WTC11 (cell line): ENCODE measurements around the gene CHID1. TPM values are rescaled to one million over a fixed set of nuclear protein-coding genes. Genes with fewer than 3 reads are reported as not detected.

ENCODE experiments used
- ATAC-seq: fragments of 200-7000 bp; cut with Tn5 transposase; 2 replicates; pipeline ENCODE4 v1.10.0; 2021; ENCODE audit warnings: mild to moderate bottlenecking, moderate library complexity
- CTCF ChIA-PET: fragments of 300-600 bp; sonication (Branson Sonifier 250); formaldehyde crosslinking; loops from one replicate; lab custom pipeline; 2021; ENCODE audit warnings: antibody characterized with exemption; lab: Charles Lee
- POLR2A ChIA-PET: fragments of 350-600 bp; sonication (Branson Sonifier 250); formaldehyde crosslinking; loops from one replicate; lab custom pipeline; 2021; ENCODE audit warnings: antibody characterized with exemption; lab: Charles Lee
- DNase-seq: peaks from one replicate; pipeline ENCODE4 v3.0.0; 2021; ENCODE audit warnings: low spot score
- H3K27ac Mint-ChIP-seq: 2 replicates; pipeline ENCODE4 v1.8.0; 2021; ENCODE audit warnings: mixed read lengths
- H3K27me3 Mint-ChIP-seq: 2 replicates; pipeline ENCODE4 v1.8.0; 2021; ENCODE audit warnings: low read depth, mild to moderate bottlenecking, moderate library complexity, mixed read lengths
- H3K36me3 Mint-ChIP-seq: 2 replicates; pipeline ENCODE4 v1.8.0; 2021; ENCODE audit warnings: mixed read lengths
- H3K4me1 Mint-ChIP-seq: 2 replicates; pipeline ENCODE4 v1.8.0; 2022; ENCODE audit warnings: mixed read lengths
- H3K4me3 Mint-ChIP-seq: 2 replicates; pipeline ENCODE4 v1.8.0; 2021; ENCODE audit warnings: mild to moderate bottlenecking, moderate library complexity, mixed read lengths
- H3K9me3 Mint-ChIP-seq: 2 replicates; pipeline ENCODE4 v1.8.0; 2021; ENCODE audit warnings: mixed read lengths
- AR ChIP-seq: fragments of 250-450 bp; sonication (Bioruptor Pico); IDR thresholded peaks from 2 replicates; pipeline ENCODE4 v1.9.0; 2021; ENCODE audit warnings: mild to moderate bottlenecking
- CBFB ChIP-seq: sonication (generic); formaldehyde crosslinking; IDR thresholded peaks from 2 replicates; pipeline ENCODE4 v1.8.1; 2022; ENCODE audit warnings: mild to moderate bottlenecking, low read depth, missing genetic modification reagents
- CREB1 ChIP-seq: sonication (generic); formaldehyde crosslinking; IDR thresholded peaks from 2 replicates; pipeline ENCODE4 v1.8.0; 2023; ENCODE audit warnings: mild to moderate bottlenecking, missing genetic modification reagents
- E2F4 ChIP-seq: sonication (generic); formaldehyde crosslinking; IDR thresholded peaks from 2 replicates; pipeline ENCODE4 v1.8.1; 2022; ENCODE audit warnings: low read depth, mild to moderate bottlenecking, moderate library complexity, missing genetic modification reagents, borderline replicate concordance
- ERG ChIP-seq: fragments of 250-450 bp; sonication (Bioruptor Pico); IDR thresholded peaks from 2 replicates; pipeline ENCODE4 v1.8.0; 2021; ENCODE audit warnings: mild to moderate bottlenecking
- HMGA2 ChIP-seq: fragments of 250-450 bp; sonication (Bioruptor Pico); IDR thresholded peaks from 2 replicates; pipeline ENCODE4 v1.4.0; 2021; ENCODE audit warnings: mild to moderate bottlenecking, moderate library complexity
- IRF1 ChIP-seq: sonication (generic); formaldehyde crosslinking; IDR thresholded peaks from 2 replicates; pipeline ENCODE4 v1.8.0; 2023; ENCODE audit warnings: missing genetic modification reagents
- KAT7 ChIP-seq: sonication (generic); formaldehyde crosslinking; IDR thresholded peaks from 2 replicates; pipeline ENCODE4 v1.8.1; 2023; ENCODE audit warnings: missing genetic modification reagents, mild to moderate bottlenecking, borderline replicate concordance
- NFATC4 ChIP-seq: fragments of 250-450 bp; sonication (Bioruptor Pico); IDR thresholded peaks from 2 replicates; pipeline ENCODE4 v1.9.0; 2021; ENCODE audit warnings: mild to moderate bottlenecking
- NFE2L1 ChIP-seq: sonication (generic); formaldehyde crosslinking; IDR thresholded peaks from 2 replicates; pipeline ENCODE4 v1.8.1; 2023; ENCODE audit warnings: missing genetic modification reagents
- NFYB ChIP-seq: sonication (generic); formaldehyde crosslinking; conservative IDR thresholded peaks from 2 replicates; pipeline ENCODE4 v1.8.0; 2022; ENCODE audit warnings: low read depth, missing genetic modification reagents
- SP1 ChIP-seq: sonication (generic); formaldehyde crosslinking; conservative IDR thresholded peaks from 2 replicates; pipeline ENCODE4 v1.8.1; 2022; ENCODE audit warnings: missing genetic modification reagents
- ZNF121 ChIP-seq: sonication (generic); formaldehyde crosslinking; IDR thresholded peaks from 2 replicates; pipeline ENCODE4 v1.8.0; 2023; ENCODE audit warnings: missing genetic modification reagents
- ZNF512 ChIP-seq: sonication (generic); formaldehyde crosslinking; IDR thresholded peaks from 2 replicates; pipeline ENCODE4 v1.8.1; 2022; ENCODE audit warnings: missing genetic modification reagents, borderline replicate concordance
- total RNA-seq: library from RNA; stranded (reverse); gene quantifications from 3 replicates; pipeline ENCODE4 v1.2.3, GENCODE V29; 2021
- TF ChIP-seq, protein P1 (sequence below): sonication (generic); formaldehyde crosslinking; IDR thresholded peaks from 2 replicates; pipeline ENCODE4 v1.8.1; 2023; ENCODE audit warnings: mild to moderate bottlenecking, moderate library complexity, missing genetic modification reagents
- TF ChIP-seq, protein P2 (sequence below): fragments of 250-450 bp; sonication (Bioruptor Pico); conservative IDR thresholded peaks from 2 replicates; pipeline ENCODE4 v1.9.0; 2021; ENCODE audit warnings: mild to moderate bottlenecking

The CHID1 gene
- total RNA-seq, 1 experiment from 2014 or later = 92.8 TPM

GRCh38 chr11:958101-958500, 47.5 kb upstream of the CHID1 start (continued):
- TF ChIP-seq E2F4 (CRISPR knock-in tag) = no peak
- TF ChIP-seq CREB1 = no peak
- no peak for TF ChIP-seq AR
- TF ChIP-seq, all 79 proteins: peak for 0

GRCh38 chr11:957212-957920, 46.8 kb upstream of the CHID1 start:
- Mint-ChIP-seq H3K27ac (peak overlapping the region; percentile 68), H3K4me1 (peaks cover 36% of the 10 kb centered on the region), H3K36me3 (peaks cover 17% of the 10 kb centered on the region), H3K27me3 (no peaks in the 10 kb centered on the region), H3K9me3 (no peaks in the 10 kb centered on the region), H3K4me3 (no peak overlapping the region)
- ChIA-PET POLR2A (no interaction called here), CTCF (interaction anchor here (1.0 to 1.7 kb wide), 2 partner anchors 12 to 37 kb away, joined by 3 to 6 read pairs; no protein-coding TSS in a partner anchor)
- TF ChIP-seq KAT7 (CRISPR knock-in tag) = no peak
- no peak for ATAC-seq
- no peak for DNase-seq

DNA sequence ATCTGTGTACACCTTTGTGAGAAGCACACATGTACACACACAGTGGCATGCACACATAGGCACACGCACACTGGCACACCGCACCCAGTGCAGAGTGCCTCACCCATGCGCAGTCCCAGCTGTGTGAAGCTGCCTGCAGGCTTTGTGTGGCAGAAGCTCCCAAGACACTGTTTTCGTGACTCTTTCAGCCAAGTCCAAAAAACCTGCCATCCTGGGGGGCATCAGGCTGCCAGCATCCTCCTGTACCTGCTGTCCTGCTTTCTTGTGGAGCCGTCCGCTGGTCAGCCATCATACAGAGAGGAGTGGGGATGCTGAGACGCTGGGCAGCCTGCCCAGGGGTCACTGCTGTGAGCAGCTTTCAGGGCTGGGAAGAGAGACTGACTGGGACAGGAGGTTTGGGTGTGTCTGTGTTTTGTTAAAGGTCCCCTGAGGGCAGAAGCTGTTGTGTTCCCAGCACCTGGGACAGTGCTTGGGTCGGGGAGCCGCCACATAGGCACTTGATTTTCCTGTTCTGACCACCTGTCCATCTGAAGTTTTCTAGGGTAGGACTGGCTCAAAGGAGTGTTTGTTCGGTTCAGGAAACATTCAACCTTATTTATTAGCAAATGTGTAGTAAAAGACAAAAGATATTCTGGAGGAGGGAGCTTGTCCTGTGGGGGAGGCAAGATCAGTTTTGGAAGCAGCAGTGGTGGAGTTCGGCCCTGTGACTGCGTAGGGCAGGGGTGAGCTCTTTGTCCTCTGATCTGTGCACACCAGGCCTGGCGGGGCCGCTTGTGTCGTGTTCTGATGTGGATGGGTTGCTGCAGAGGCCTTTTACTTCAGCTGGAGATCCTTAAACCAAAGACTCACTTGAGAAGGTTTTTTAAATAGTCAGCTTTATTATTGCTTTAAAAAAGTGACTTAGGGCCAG, 44.8 kb upstream of the CHID1 start:
- ChIA-PET CTCF (interaction anchor here (0.7 to 2.6 kb wide), 4 partner anchors 11 to 30 kb away, joined by 3 to 17 read pairs (median 6); partner anchors contain the start of gene AP2A2), POLR2A (interaction anchor here (0.8 kb wide), 1 partner anchor 11 kb away, joined by 3 read pairs; no protein-coding TSS in a partner anchor)
- peaks cover 7% of the 10 kb centered on the region; the same call in 1 of the 2 replicates for H3K36me3 Mint-ChIP-seq
- H3K4me3 Mint-ChIP-seq = no peak overlapping the region
- H3K27me3 Mint-ChIP-seq = no peaks in the 10 kb centered on the region
- peak overlapping the region; percentile 83 for H3K27ac Mint-ChIP-seq
- ATAC-seq (peak; percentile 38), DNase-seq (no peak)
- peaks cover 41% of the 10 kb centered on the region for H3K4me1 Mint-ChIP-seq
- H3K9me3 Mint-ChIP-seq = no peaks in the 10 kb centered on the region
- TF ChIP-seq NFE2L1 = no peak
- no peak for TF ChIP-seq NFATC4
- no peak for TF ChIP-seq ZNF121 (CRISPR knock-in tag)
- TF ChIP-seq NFYB (CRISPR knock-in tag) = no peak
- TF ChIP-seq ZNF512 (CRISPR knock-in tag) = no peak
- TF ChIP-seq SP1 (CRISPR knock-in tag) = no peak
- no peak for TF ChIP-seq HMGA2 (CRISPR knock-in tag)
- TF ChIP-seq, protein P1, sequence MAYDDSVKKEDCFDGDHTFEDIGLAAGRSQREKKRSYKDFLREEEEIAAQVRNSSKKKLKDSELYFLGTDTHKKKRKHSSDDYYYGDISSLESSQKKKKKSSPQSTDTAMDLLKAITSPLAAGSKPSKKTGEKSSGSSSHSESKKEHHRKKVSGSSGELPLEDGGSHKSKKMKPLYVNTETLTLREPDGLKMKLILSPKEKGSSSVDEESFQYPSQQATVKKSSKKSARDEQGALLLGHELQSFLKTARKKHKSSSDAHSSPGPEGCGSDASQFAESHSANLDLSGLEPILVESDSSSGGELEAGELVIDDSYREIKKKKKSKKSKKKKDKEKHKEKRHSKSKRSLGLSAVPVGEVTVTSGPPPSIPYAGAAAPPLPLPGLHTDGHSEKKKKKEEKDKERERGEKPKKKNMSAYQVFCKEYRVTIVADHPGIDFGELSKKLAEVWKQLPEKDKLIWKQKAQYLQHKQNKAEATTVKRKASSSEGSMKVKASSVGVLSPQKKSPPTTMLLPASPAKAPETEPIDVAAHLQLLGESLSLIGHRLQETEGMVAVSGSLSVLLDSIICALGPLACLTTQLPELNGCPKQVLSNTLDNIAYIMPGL (CRISPR knock-in tag) = no peak
- no peak for TF ChIP-seq IRF1 (CRISPR knock-in tag)
- TF ChIP-seq ERG = no peak
- TF ChIP-seq, protein P2, sequence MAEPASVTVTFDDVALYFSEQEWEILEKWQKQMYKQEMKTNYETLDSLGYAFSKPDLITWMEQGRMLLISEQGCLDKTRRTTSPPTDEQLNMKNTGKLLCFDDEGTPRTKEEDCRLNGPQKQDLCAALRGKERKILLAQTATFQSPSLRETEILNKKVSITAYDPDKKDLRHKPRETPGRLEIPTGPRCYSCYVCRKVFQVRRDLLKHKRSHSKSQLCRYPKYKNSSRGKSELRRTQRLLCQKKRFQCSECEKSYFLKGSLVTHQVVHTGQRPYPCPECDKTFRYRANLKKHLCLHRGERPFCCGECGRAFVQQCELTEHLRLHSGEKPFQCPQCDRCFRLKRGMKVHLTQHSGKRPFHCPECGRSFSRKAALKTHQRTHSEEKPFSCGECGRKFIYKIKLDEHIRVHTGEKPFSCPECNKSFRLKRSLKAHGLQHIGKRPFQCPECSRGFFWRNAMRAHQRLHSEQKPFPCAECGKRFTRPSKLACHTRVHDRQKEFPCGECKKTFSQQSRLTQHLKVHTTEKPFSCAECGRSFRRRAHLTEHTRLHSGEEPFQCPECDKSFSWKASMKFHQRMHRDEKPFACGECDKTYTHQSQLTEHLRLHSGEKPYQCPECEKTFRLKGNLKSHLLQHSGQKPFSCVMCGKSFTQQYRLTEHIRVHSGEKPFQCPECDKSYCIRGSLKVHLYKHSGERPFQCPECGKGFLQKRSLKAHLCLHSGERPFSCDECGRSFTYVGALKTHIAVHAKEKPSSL (CRISPR knock-in tag) = no peak
- TF ChIP-seq CBFB (CRISPR knock-in tag) = no peak
